ENCODE measurements around the gene CD244. TPM values are rescaled to one million over a fixed set of nuclear protein-coding genes. Genes with fewer than 3 reads are reported as not detected.
A peak's percentile ranks its signal among the peaks of the same experiment; 100 is the strongest.

The CD244 gene
- polyA plus RNA-seq, 3 donors: 62.2 to 116 (median 106) TPM

GRCh38 chr1:160826546-160826945 is 36.1 kb downstream of the CD244 start:
- no peaks in the 10 kb centered on the region for H3K9me3 ChIP-seq (replicated peaks in 1 of 2; ENCODE audit: control insufficient read depth in 1 of 2, insufficient read depth in 1 of 2, low read length in 2 of 2)
- no peak overlapping the region for H3K9ac ChIP-seq (ENCODE audit: insufficient read depth, low read length, poor library complexity, severe bottlenecking)
- Mint-ChIP-seq H3K36me3 (peaks cover 33 to 42% of the 10 kb centered on the region in 2 donors), H3K4me1 (peaks cover 11% of the 10 kb centered on the region), H3K27ac (peak overlapping the region in 1 of 7 donors; percentile 68), H3K4me3 (no peak overlapping the region), H3K9me3 (no peaks in the 10 kb centered on the region), H3K27me3 (ENCODE audit: low read depth in 3 of 3) (peaks cover 0 to 1% (median 0%) of the 10 kb centered on the region in 3 donors)
- H3K27ac ChIP-seq (ENCODE audit: low read depth in 1 of 2, low read length in 2 of 2): no peak overlapping the region
- no peaks in the 10 kb centered on the region for H3K27me3 ChIP-seq (ENCODE audit: control insufficient read depth in 2 of 2, insufficient read depth in 2 of 2, low read length in 2 of 2)
- no peaks in the 10 kb centered on the region for H4K20me1 ChIP-seq (ENCODE audit: insufficient read depth, low read length)
- no peak overlapping the region for H3K4me2 ChIP-seq (replicated peaks; ENCODE audit: extremely low read depth, low read length, poor library complexity, severe bottlenecking)
- H2AFZ ChIP-seq (ENCODE audit: insufficient read depth, low read depth, low read length, poor library complexity, severe bottlenecking): no peak overlapping the region
- H3K4me1 ChIP-seq (ENCODE audit: control insufficient read depth in 1 of 2, insufficient read depth in 2 of 2, low read length in 2 of 2): peaks cover 0 to 5% of the 10 kb centered on the region in 2 donors
- intact Hi-C loops (cut with micrococcal nuclease): no loop called here
- no peak overlapping the region for H3K4me3 ChIP-seq (replicated peaks in 1 of 3; ENCODE audit: low read depth in 2 of 3, low read length in 3 of 3)
- H3K79me2 ChIP-seq (ENCODE audit: insufficient read depth, low read length): no peaks in the 10 kb centered on the region
- peaks cover 26 to 36% of the 10 kb centered on the region in 2 donors for H3K36me3 ChIP-seq (replicated peaks in 1 of 2; ENCODE audit: control insufficient read depth in 1 of 2, insufficient read depth in 2 of 2, low read length in 2 of 2)
- WGBS (ENCODE audit: insufficient coverage): 100% methylated on average over 1 of the region's 1 CpG
- no peak for DNase-seq
- TF ChIP-seq CTCF (IDR thresholded peaks at IDR 0.05): no peak

GRCh38 chr1:160823296-160823695 is 39.4 kb downstream of the CD244 start:
- Histone ChIP-seq H2AFZ (ENCODE audit: insufficient read depth, low read depth, low read length, poor library complexity, severe bottlenecking) (no peak overlapping the region), H3K4me2 (replicated peaks; ENCODE audit: extremely low read depth, low read length, poor library complexity, severe bottlenecking) (no peak overlapping the region), H3K79me2 (ENCODE audit: insufficient read depth, low read length) (no peaks in the 10 kb centered on the region), H3K27ac (ENCODE audit: low read depth in 1 of 2, low read length in 2 of 2) (no peak overlapping the region), H3K4me3 (replicated peaks in 1 of 3; ENCODE audit: low read depth in 2 of 3, low read length in 3 of 3) (no peak overlapping the region), H3K9ac (ENCODE audit: insufficient read depth, low read length, poor library complexity, severe bottlenecking) (no peak overlapping the region), H3K9me3 (replicated peaks in 1 of 2; ENCODE audit: control insufficient read depth in 1 of 2, insufficient read depth in 1 of 2, low read length in 2 of 2) (no peaks in the 10 kb centered on the region), H3K4me1 (ENCODE audit: control insufficient read depth in 1 of 2, insufficient read depth in 2 of 2, low read length in 2 of 2) (peaks cover 0 to 5% of the 10 kb centered on the region in 2 donors), H3K27me3 (ENCODE audit: control insufficient read depth in 2 of 2, insufficient read depth in 2 of 2, low read length in 2 of 2) (no peaks in the 10 kb centered on the region), H4K20me1 (ENCODE audit: insufficient read depth, low read length) (no peaks in the 10 kb centered on the region), H3K36me3 (replicated peaks in 1 of 2; ENCODE audit: control insufficient read depth in 1 of 2, insufficient read depth in 2 of 2, low read length in 2 of 2) (peaks cover 0 to 5% of the 10 kb centered on the region in 2 donors)
- Mint-ChIP-seq H3K27ac (no peak overlapping the region), H3K4me3 (no peak overlapping the region), H3K4me1 (peaks cover 7% of the 10 kb centered on the region), H3K36me3 (peaks cover 5 to 9% of the 10 kb centered on the region in 2 donors), H3K9me3 (peaks cover 0 to 3% (median 0%) of the 10 kb centered on the region in 7 donors), H3K27me3 (ENCODE audit: low read depth in 3 of 3) (peaks cover 0 to 8% (median 3%) of the 10 kb centered on the region in 3 donors)
- DNase-seq: no peak
- intact Hi-C loops (cut with micrococcal nuclease): no loop called here
- WGBS (ENCODE audit: insufficient coverage): 100% methylated on average over 1 of the region's 3 CpGs
- no peak for TF ChIP-seq CTCF (IDR thresholded peaks at IDR 0.05)
